ENCODE data around the gene UBASH3B.

GRCh38 chr11:122742301-122743018 is 86.9 kb downstream of the UBASH3B start:
- TF ChIP-seq CTCF (conservative IDR thresholded peaks at IDR 0.05; ENCODE audit: low read length) (no peak), EZH2phosphoT487 (IDR thresholded peaks at IDR 0.05; ENCODE audit: borderline replicate concordance) (no peak)
